22Rv1 (cell line): ENCODE measurements around the gene DLGAP5.
A peak's percentile ranks its signal among the peaks of the same experiment; 100 is the strongest.

Experiments
- H3K27ac ChIP-seq: fragments of 450-650 bp; 2 replicates; pipeline ENCODE4 v1.5.1; 2017
- ZFX ChIP-seq: fragments of 450-650 bp; IDR thresholded peaks from 2 replicates; pipeline ENCODE4 v1.6.1; 2017; ENCODE audit warnings: antibody characterized with exemption, borderline replicate concordance
- TF ChIP-seq, protein P1 (sequence below): fragments of 450-650 bp; IDR thresholded peaks from 2 replicates; pipeline ENCODE4 v1.5.1; 2017; ENCODE audit warnings: mild to moderate bottlenecking

The DLGAP5 gene

DNA sequence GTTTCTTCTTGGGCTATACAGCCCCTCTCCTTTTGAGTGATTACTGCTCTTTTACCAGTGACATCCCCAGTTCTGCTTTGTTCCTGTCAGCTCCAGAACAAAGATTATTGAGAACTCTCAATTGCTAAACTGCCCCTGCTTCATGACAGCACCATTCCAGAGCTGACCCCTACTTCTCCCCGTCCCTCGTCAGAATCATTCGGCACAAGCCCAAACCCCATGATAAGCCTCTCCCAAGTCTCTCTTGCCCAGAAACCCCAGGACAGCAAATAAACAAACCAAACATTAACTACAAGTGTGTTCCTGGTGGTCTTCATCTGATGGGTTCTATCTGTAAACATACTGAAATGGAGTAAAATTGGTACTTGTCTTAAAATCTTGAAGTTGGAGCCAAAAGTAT lies 9.3 kb upstream of the DLGAP5 start:
- no peak overlapping the region for H3K27ac ChIP-seq
- TF ChIP-seq, protein P1, sequence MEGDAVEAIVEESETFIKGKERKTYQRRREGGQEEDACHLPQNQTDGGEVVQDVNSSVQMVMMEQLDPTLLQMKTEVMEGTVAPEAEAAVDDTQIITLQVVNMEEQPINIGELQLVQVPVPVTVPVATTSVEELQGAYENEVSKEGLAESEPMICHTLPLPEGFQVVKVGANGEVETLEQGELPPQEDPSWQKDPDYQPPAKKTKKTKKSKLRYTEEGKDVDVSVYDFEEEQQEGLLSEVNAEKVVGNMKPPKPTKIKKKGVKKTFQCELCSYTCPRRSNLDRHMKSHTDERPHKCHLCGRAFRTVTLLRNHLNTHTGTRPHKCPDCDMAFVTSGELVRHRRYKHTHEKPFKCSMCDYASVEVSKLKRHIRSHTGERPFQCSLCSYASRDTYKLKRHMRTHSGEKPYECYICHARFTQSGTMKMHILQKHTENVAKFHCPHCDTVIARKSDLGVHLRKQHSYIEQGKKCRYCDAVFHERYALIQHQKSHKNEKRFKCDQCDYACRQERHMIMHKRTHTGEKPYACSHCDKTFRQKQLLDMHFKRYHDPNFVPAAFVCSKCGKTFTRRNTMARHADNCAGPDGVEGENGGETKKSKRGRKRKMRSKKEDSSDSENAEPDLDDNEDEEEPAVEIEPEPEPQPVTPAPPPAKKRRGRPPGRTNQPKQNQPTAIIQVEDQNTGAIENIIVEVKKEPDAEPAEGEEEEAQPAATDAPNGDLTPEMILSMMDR = no peak
- no peak for TF ChIP-seq ZFX

GRCh38 chr14:55198749-55199148 lies 7.4 kb upstream of the DLGAP5 start:
- TF ChIP-seq, protein P1 = no peak
- no peak for TF ChIP-seq ZFX
- H3K27ac ChIP-seq = no peak overlapping the region

DNA sequence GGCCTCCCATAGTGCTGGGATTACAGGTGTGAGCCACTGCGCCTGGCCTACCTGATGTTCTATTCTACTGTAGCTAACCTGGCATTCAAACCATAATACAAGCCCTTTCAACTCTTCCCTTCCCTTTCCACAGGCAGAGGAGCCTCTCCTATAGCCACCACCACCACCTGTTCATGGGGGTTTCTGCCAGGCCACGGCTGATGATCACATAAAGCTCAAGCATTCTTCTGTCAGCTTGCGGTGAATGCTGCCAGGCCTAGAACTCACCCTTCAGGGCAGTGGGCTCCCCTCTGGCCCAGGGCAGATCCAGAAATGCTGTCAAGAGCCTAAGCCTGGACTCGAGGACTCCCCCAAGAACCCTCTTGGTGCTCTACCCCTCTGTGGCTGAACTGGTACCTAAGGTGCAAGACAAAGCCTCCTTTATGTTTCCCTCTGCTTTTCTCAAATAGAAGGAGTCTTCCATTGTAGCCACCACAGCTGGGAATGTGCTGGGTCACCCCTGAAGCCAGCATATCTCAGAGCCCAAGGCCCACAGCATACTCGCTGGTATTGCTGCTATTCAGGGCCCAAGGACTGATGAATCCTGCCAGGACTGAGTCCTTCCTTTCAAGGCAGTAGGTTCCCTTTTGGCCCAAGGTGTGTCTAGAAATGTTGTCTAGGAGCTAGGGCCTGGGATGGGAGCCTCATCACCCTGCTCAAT lies 3.4 kb upstream of the DLGAP5 start:
- no peak overlapping the region for H3K27ac ChIP-seq
- no peak for TF ChIP-seq ZFX
- TF ChIP-seq, protein P1 = no peak

- peak overlapping the region; percentile 65 for H3K27ac ChIP-seq
- no peak for TF ChIP-seq ZFX
- TF ChIP-seq, protein P1 = no peak
Measured at GRCh38 chr14:55192054-55192621, 753 bp upstream of the DLGAP5 start.

DNA sequence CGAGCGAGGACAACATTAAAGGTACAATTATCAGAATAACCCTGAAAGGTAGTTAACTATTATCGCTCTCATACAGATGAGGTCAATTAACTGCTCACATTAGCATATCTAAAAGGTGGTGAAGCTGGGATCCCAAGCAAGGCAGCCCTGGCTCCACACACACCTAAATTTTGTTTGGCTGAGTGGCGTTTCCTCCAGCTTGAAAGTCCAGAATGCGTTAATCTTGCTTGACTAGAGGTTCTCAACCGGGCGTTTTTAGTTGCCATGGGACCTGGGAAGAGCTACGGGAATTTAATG lies 531 bp downstream of the DLGAP5 start:
- H3K27ac ChIP-seq = peak overlapping the region; percentile 65
- TF ChIP-seq ZFX = no peak
- TF ChIP-seq, protein P1 = no peak

- no peak for TF ChIP-seq ZFX
- TF ChIP-seq, protein P1 = no peak
- no peak overlapping the region for H3K27ac ChIP-seq
Measured at GRCh38 chr14:55188686-55189295, 2.6 kb downstream of the DLGAP5 start.

- TF ChIP-seq ZFX = no peak
- TF ChIP-seq, protein P1 = no peak
- no peak overlapping the region for H3K27ac ChIP-seq
Measured at GRCh38 chr14:55180434-55180833, 11.0 kb downstream of the DLGAP5 start.
